HepG2 (cell line): ENCODE measurements around the gene CSDE1. TPM values are rescaled to one million over a fixed set of nuclear protein-coding genes. Genes with fewer than 3 reads are reported as not detected.
A peak's percentile ranks its signal among the peaks of the same experiment; 100 is the strongest.

ENCODE experiments used
- ATF1 ChIP-seq: IDR thresholded peaks from 2 replicates; pipeline ENCODE4 v1.6.1; 2016; ENCODE audit warnings: mild to moderate bottlenecking, control low read depth
- FOXM1 ChIP-seq: sonication (generic); formaldehyde crosslinking; IDR thresholded peaks from 2 replicates; pipeline ENCODE4 v1.5.0; 2020; ENCODE audit warnings: missing genetic modification reagents
- GPN1 ChIP-seq: sonication (generic); formaldehyde crosslinking; IDR thresholded peaks from 2 replicates; pipeline ENCODE4 v1.5.1; 2020; ENCODE audit warnings: missing genetic modification reagents, borderline replicate concordance
- HIC2 ChIP-seq: sonication (generic); formaldehyde crosslinking; IDR thresholded peaks from 2 replicates; pipeline ENCODE4 v1.9.0; 2022; ENCODE audit warnings: low read depth, missing genetic modification reagents
- IRF2 ChIP-seq: IDR thresholded peaks from 2 replicates; pipeline ENCODE4 v1.6.1; 2018; ENCODE audit warnings: missing genetic modification reagents, missing compliant biosample characterization
- KMT2A ChIP-seq: sonication (generic); formaldehyde crosslinking; IDR thresholded peaks from 2 replicates; pipeline ENCODE4 v1.4.0; 2020; ENCODE audit warnings: missing genetic modification reagents
- MAFF ChIP-seq: IDR thresholded peaks from 2 replicates; pipeline ENCODE4 v1.6.1; 2011; ENCODE audit warnings: low read depth, low read length, improper control_type of control experiment
- MEF2D ChIP-seq: sonication (generic); formaldehyde crosslinking; IDR thresholded peaks from 2 replicates; pipeline ENCODE4 v1.5.1; 2020; ENCODE audit warnings: mild to moderate bottlenecking, missing genetic modification reagents
- MEIS2 ChIP-seq: sonication (generic); formaldehyde crosslinking; IDR thresholded peaks from 2 replicates; pipeline ENCODE4 v1.9.0; 2021; ENCODE audit warnings: mild to moderate bottlenecking, missing genetic modification reagents
- PRDM10 ChIP-seq: sonication (generic); formaldehyde crosslinking; IDR thresholded peaks from 2 replicates; pipeline ENCODE4 v1.4.0; 2020; ENCODE audit warnings: low read depth, missing genetic modification reagents
- SAFB2 ChIP-seq: sonication (generic); formaldehyde crosslinking; IDR thresholded peaks from 2 replicates; pipeline ENCODE4 v1.5.1; 2020; ENCODE audit warnings: missing genetic modification reagents, low read depth, mild to moderate bottlenecking, borderline replicate concordance
- SMAD9 ChIP-seq: sonication (generic); formaldehyde crosslinking; IDR thresholded peaks from 2 replicates; pipeline ENCODE4 v1.5.1; 2020; ENCODE audit warnings: mild to moderate bottlenecking, missing genetic modification reagents
- SP2 ChIP-seq: sonication (generic); formaldehyde crosslinking; IDR thresholded peaks from 2 replicates; pipeline ENCODE4 v1.5.1; 2020; ENCODE audit warnings: mild to moderate bottlenecking, missing genetic modification reagents
- XRCC5 ChIP-seq: fragments of 200-400 bp; formaldehyde crosslinking; optimal IDR thresholded peaks from 2 replicates; pipeline ENCODE3; 2017; ENCODE audit warnings: mild to moderate bottlenecking, low read length
- ZFP36L1 ChIP-seq: sonication (generic); formaldehyde crosslinking; IDR thresholded peaks from 2 replicates; pipeline ENCODE4 v1.8.0; 2022; ENCODE audit warnings: mild to moderate bottlenecking, missing genetic modification reagents, moderate library complexity
- ZFP62 ChIP-seq: sonication (generic); formaldehyde crosslinking; IDR thresholded peaks from 2 replicates; pipeline ENCODE4 v1.4.0; 2020; ENCODE audit warnings: missing genetic modification reagents
- ZNF207 ChIP-seq: fragments of 450-650 bp; IDR thresholded peaks from 2 replicates; pipeline ENCODE4 v1.6.1; 2016; ENCODE audit warnings: antibody characterized with exemption, borderline replicate concordance
- ZNF281 ChIP-seq: sonication (generic); formaldehyde crosslinking; IDR thresholded peaks from 2 replicates; pipeline ENCODE4 v1.4.0; 2020; ENCODE audit warnings: missing genetic modification reagents, borderline replicate concordance
- ZNF292 ChIP-seq: sonication (generic); formaldehyde crosslinking; IDR thresholded peaks from 2 replicates; pipeline ENCODE4 v1.8.1; 2022; ENCODE audit warnings: mild to moderate bottlenecking, low read depth, missing genetic modification reagents, borderline replicate concordance
- ZNF30 ChIP-seq: sonication (generic); formaldehyde crosslinking; IDR thresholded peaks from 2 replicates; pipeline ENCODE4 v1.5.0; 2020; ENCODE audit warnings: mild to moderate bottlenecking, missing genetic modification reagents
- ZNF460 ChIP-seq: sonication (generic); formaldehyde crosslinking; IDR thresholded peaks from 2 replicates; pipeline ENCODE4 v1.5.1; 2020; ENCODE audit warnings: missing genetic modification reagents, mild to moderate bottlenecking, borderline replicate concordance
- ZNF766 ChIP-seq: sonication (generic); formaldehyde crosslinking; IDR thresholded peaks from 2 replicates; pipeline ENCODE4 v1.5.0; 2020; ENCODE audit warnings: missing genetic modification reagents, borderline replicate concordance
- ZNF772 ChIP-seq: sonication (generic); formaldehyde crosslinking; IDR thresholded peaks from 2 replicates; pipeline ENCODE4 v1.5.0; 2020; ENCODE audit warnings: mild to moderate bottlenecking, missing genetic modification reagents
- polyA plus RNA-seq, 8 experiments: library from polyadenylated mRNA; depleted of rRNA in 3 of 8; stranded (reverse) in 7 of 8; unstranded in 1 of 8; fragments of >200 nt; fragmentation: Illumina TruSeq in 4 of 8; extraction: Trizol in 4 of 8; gene quantifications; 2 replicates each; pipeline versions ENCODE4 v1.2.1 to v1.2.3, GENCODE V29; 2011 to 2016; ENCODE audit warnings: low read depth in 4 of 8, missing spikeins in 1 of 8, mixed read lengths in 1 of 8; ENCODE audit not compliant: insufficient read depth in 1 of 8
- total RNA-seq, 5 experiments: library from RNA; depleted of rRNA; stranded (reverse); fragments of >200 nt; fragmentation: Illumina TruSeq; extraction: Trizol; gene quantifications; 2 replicates each; pipeline ENCODE4 v1.2.3, GENCODE V29; 2016; ENCODE audit warnings: low read depth in 1 of 5

Gene CSDE1
- total and polyA plus RNA-seq, 2 of the 13 experiments (the other 11 are each of a cell fraction or from before 2014, with no cell fraction given) = 150 to 313 TPM

- TF ChIP-seq ZNF292 (no peak), ATF1 (CRISPR knock-in tag) (no peak), ZNF30 (no peak), ZNF460 (CRISPR knock-in tag) (no peak), FOXM1 (CRISPR knock-in tag) (no peak), IRF2 (no peak), MAFF (no peak), SP2 (CRISPR knock-in tag) (peak; percentile 84), ZFP36L1 (CRISPR knock-in tag) (no peak), ZFP62 (CRISPR knock-in tag) (no peak), GPN1 (CRISPR knock-in tag) (no peak), ZNF766 (0 out of 2 replicates have a peak, but pooled peaks have one; percentile 30), XRCC5 (no peak), MEIS2 (peak; percentile 32; the same call in 1 of the 2 replicates), ZNF772 (no peak), KMT2A (CRISPR knock-in tag) (no peak), MEF2D (no peak), HIC2 (CRISPR knock-in tag) (no peak), ZNF281 (CRISPR knock-in tag) (no peak), PRDM10 (CRISPR knock-in tag) (no peak), ZNF207 (no peak), SMAD9 (CRISPR knock-in tag) (no peak), SAFB2 (no peak)
Observed at GRCh38 chr1:114670083-114671010, 87.4 kb downstream of the CSDE1 start (continued).
